PFSK-1 (cell line): Measurements from ENCODE around the gene ZNF460.

Experiments
- FOXP2 ChIP-seq: optimal IDR thresholded peaks from 2 replicates; pipeline ENCODE3; 2011; ENCODE audit warnings: borderline replicate concordance, control low read depth, inconsistent platforms; ENCODE audit not compliant: insufficient read depth; ENCODE audit errors: extremely low read length, extremely low read depth
- POLR2AphosphoS5 ChIP-seq: IDR thresholded peaks from 2 replicates; pipeline ENCODE4 v1.6.1; 2012; ENCODE audit warnings: low read depth, mild to moderate bottlenecking, control low read depth, low read length, moderate library complexity
- REST ChIP-seq, 2 experiments: IDR thresholded peaks; 2 replicates each; pipeline versions ENCODE4 v1.6.1 to v1.8.0; 2011 to 2012; ENCODE audit warnings: low read depth in 2 of 2, low read length in 2 of 2, control low read depth in 1 of 2, inconsistent platforms in 1 of 2, mild to moderate bottlenecking in 1 of 2, moderate library complexity in 1 of 2; ENCODE audit not compliant: insufficient read depth in 1 of 2
- SIN3A ChIP-seq: IDR thresholded peaks from 2 replicates; pipeline ENCODE4 v1.6.1; 2012; ENCODE audit warnings: mild to moderate bottlenecking, low read length, moderate library complexity, borderline replicate concordance; ENCODE audit not compliant: insufficient read depth
- TAF1 ChIP-seq: IDR thresholded peaks from 2 replicates; pipeline ENCODE4 v1.6.1; 2012; ENCODE audit warnings: low read length, control low read depth, borderline replicate concordance; ENCODE audit not compliant: insufficient read depth

The ZNF460 gene

GRCh38 chr19:57248646-57249045 lies 31.6 kb upstream of the ZNF460 start:
- no peak for TF ChIP-seq SIN3A
- TF ChIP-seq FOXP2, result no peak
- TF ChIP-seq POLR2AphosphoS5, result no peak
- TF ChIP-seq TAF1, result no peak
- no peak for TF ChIP-seq REST (IDR thresholded peaks at IDR 0.05; ENCODE audit: insufficient read depth in 1 of 2, low read depth in 2 of 2, low read length in 2 of 2)

- TF ChIP-seq SIN3A (no peak), TAF1 (no peak), REST (IDR thresholded peaks at IDR 0.05; ENCODE audit: insufficient read depth in 1 of 2, low read depth in 2 of 2, low read length in 2 of 2) (no peak), POLR2AphosphoS5 (no peak), FOXP2 (no peak)
These were observed 31.0 kb upstream of the ZNF460 start for GRCh38 chr19:57249329-57249728.

- TF ChIP-seq SIN3A, result no peak
- no peak for TF ChIP-seq REST (IDR thresholded peaks at IDR 0.05; ENCODE audit: insufficient read depth in 1 of 2, low read depth in 2 of 2, low read length in 2 of 2)
- TF ChIP-seq TAF1, result no peak
- TF ChIP-seq POLR2AphosphoS5, result no peak
- TF ChIP-seq FOXP2, result no peak
These were observed 18.2 kb upstream of the ZNF460 start for GRCh38 chr19:57262044-57262443.

GRCh38 chr19:57263244-57263741 lies 17.0 kb upstream of the ZNF460 start:
- TF ChIP-seq FOXP2 (no peak), POLR2AphosphoS5 (no peak), SIN3A (no peak), REST (IDR thresholded peaks at IDR 0.05; ENCODE audit: insufficient read depth in 1 of 2, low read depth in 2 of 2, low read length in 2 of 2) (no peak), TAF1 (no peak)

GRCh38 chr19:57267291-57267690 lies 13.0 kb upstream of the ZNF460 start:
- TF ChIP-seq POLR2AphosphoS5 (no peak), SIN3A (no peak), REST (IDR thresholded peaks at IDR 0.05; ENCODE audit: insufficient read depth in 1 of 2, low read depth in 2 of 2, low read length in 2 of 2) (no peak), FOXP2 (no peak), TAF1 (no peak)
